Activated T-cell treated with anti-CD3 and anti-CD28 coated beads, Interleukin-2, amount 50 U/mL, for 24 hours (primary cell): ENCODE data around the gene CFAP99.
"Not testable (repeated sequence)": the region's sequence is repeated elsewhere in the genome, so short reads cannot be mapped to it uniquely, and the experiment has no call there.

Experiments used
- DNase-seq: peaks from one replicate; pipeline ENCODE4 v3.0.0-alpha.2; 2020
- H3K27ac Mint-ChIP-seq: 2 replicates; pipeline ENCODE4 v1.8.0; 2020; ENCODE audit warnings: mild to moderate bottlenecking, mixed read lengths
- H3K27me3 Mint-ChIP-seq: 2 replicates; pipeline ENCODE4 v1.8.0; 2020; ENCODE audit warnings: mixed read lengths
- H3K36me3 Mint-ChIP-seq: 2 replicates; pipeline ENCODE4 v1.8.0; 2020; ENCODE audit warnings: low read depth, mixed read lengths
- H3K4me1 Mint-ChIP-seq: 2 replicates; pipeline ENCODE4 v1.8.0; 2020; ENCODE audit warnings: low read depth, mixed read lengths
- H3K4me3 Mint-ChIP-seq: 2 replicates; pipeline ENCODE4 v1.8.0; 2020; ENCODE audit warnings: mild to moderate bottlenecking, moderate library complexity, mixed read lengths
- H3K9me3 Mint-ChIP-seq: 2 replicates; pipeline ENCODE4 v1.8.0; 2020; ENCODE audit warnings: mixed read lengths

CFAP99 gene

GRCh38 chr4:2451036-2451520 is 32.3 kb downstream of the CFAP99 start:
- no peak for DNase-seq
- Mint-ChIP-seq H3K27ac (no peak overlapping the region), H3K4me3 (no peak overlapping the region), H3K36me3 (no peaks in the 10 kb centered on the region), H3K27me3 (no peaks in the 10 kb centered on the region), H3K9me3 (no peaks in the 10 kb centered on the region), H3K4me1 (no peaks in the 10 kb centered on the region)

GRCh38 chr4:2451821-2452785 is 33.3 kb downstream of the CFAP99 start:
- Mint-ChIP-seq H3K27ac (no peak overlapping the region), H3K4me1 (no peaks in the 10 kb centered on the region), H3K27me3 (no peaks in the 10 kb centered on the region), H3K36me3 (no peaks in the 10 kb centered on the region), H3K9me3 (no peaks in the 10 kb centered on the region), H3K4me3 (no peak overlapping the region)
- DNase-seq: no peak

GRCh38 chr4:2457481-2458295 is 38.9 kb downstream of the CFAP99 start:
- H3K27ac Mint-ChIP-seq: no peak overlapping the region

GRCh38 chr4:2458546-2459491 is 40.1 kb downstream of the CFAP99 start:
- no peak for DNase-seq
- Mint-ChIP-seq H3K27ac (no peak overlapping the region), H3K4me1 (peaks cover 9% of the 10 kb centered on the region), H3K9me3 (no peaks in the 10 kb centered on the region), H3K36me3 (no peaks in the 10 kb centered on the region), H3K4me3 (no peak overlapping the region), H3K27me3 (peaks cover 5% of the 10 kb centered on the region)

More at GRCh38 chr4:2457481-2458295, 38.9 kb downstream of the CFAP99 start:
- H3K4me3 Mint-ChIP-seq: no peak overlapping the region
- H3K4me1 Mint-ChIP-seq: peaks cover 4% of the 10 kb centered on the region
- no peaks in the 10 kb centered on the region for H3K9me3 Mint-ChIP-seq
- no peaks in the 10 kb centered on the region for H3K36me3 Mint-ChIP-seq
- peaks cover 5% of the 10 kb centered on the region for H3K27me3 Mint-ChIP-seq
- no peak for DNase-seq

GRCh38 chr4:2459589-2460349 is 41.0 kb downstream of the CFAP99 start:
- H3K4me3 Mint-ChIP-seq: no peak overlapping the region
- peaks cover 5% of the 10 kb centered on the region for H3K27me3 Mint-ChIP-seq
- DNase-seq: no peak
- H3K27ac Mint-ChIP-seq: no peak overlapping the region
- no peaks in the 10 kb centered on the region for H3K36me3 Mint-ChIP-seq
- peaks cover 9% of the 10 kb centered on the region for H3K4me1 Mint-ChIP-seq
- no peaks in the 10 kb centered on the region for H3K9me3 Mint-ChIP-seq

GRCh38 chr4:2461246-2461960 is 42.6 kb downstream of the CFAP99 start:
- Mint-ChIP-seq H3K9me3 (no peaks in the 10 kb centered on the region), H3K27ac (no peak overlapping the region), H3K4me1 (peaks cover 9% of the 10 kb centered on the region), H3K27me3 (peaks cover 5% of the 10 kb centered on the region), H3K36me3 (no peaks in the 10 kb centered on the region), H3K4me3 (peak overlapping the region; percentile 67)
- DNase-seq: no peak

- Mint-ChIP-seq H3K27ac (no peak overlapping the region), H3K36me3 (no peaks in the 10 kb centered on the region), H3K4me1 (peaks cover 13% of the 10 kb centered on the region), H3K9me3 (no peaks in the 10 kb centered on the region), H3K4me3 (peak overlapping the region; percentile 69), H3K27me3 (peaks cover 5% of the 10 kb centered on the region)
- peak; percentile 81 for DNase-seq
Observed at GRCh38 chr4:2462218-2462991, 43.6 kb downstream of the CFAP99 start.

- no peak for DNase-seq
- H3K36me3 Mint-ChIP-seq: peaks cover 6% of the 10 kb centered on the region
- peak overlapping the region; percentile 8 for H3K27ac Mint-ChIP-seq
- peaks cover 5% of the 10 kb centered on the region for H3K27me3 Mint-ChIP-seq
- H3K4me1 Mint-ChIP-seq: peaks cover 19% of the 10 kb centered on the region
- H3K4me3 Mint-ChIP-seq: peak overlapping the region; percentile 69
- no peaks in the 10 kb centered on the region for H3K9me3 Mint-ChIP-seq
Observed at GRCh38 chr4:2462992-2463762, 44.4 kb downstream of the CFAP99 start.

- peaks cover 22% of the 10 kb centered on the region for H3K36me3 Mint-ChIP-seq
- no peak overlapping the region for H3K27ac Mint-ChIP-seq
- H3K4me3 Mint-ChIP-seq: no peak overlapping the region
- H3K4me1 Mint-ChIP-seq: peaks cover 19% of the 10 kb centered on the region
- H3K9me3 Mint-ChIP-seq: no peaks in the 10 kb centered on the region
- DNase-seq: no peak
- peaks cover 5% of the 10 kb centered on the region for H3K27me3 Mint-ChIP-seq
Observed at GRCh38 chr4:2465032-2465431, 46.3 kb downstream of the CFAP99 start.

- Mint-ChIP-seq H3K4me1 (peaks cover 23% of the 10 kb centered on the region), H3K36me3 (peaks cover 27% of the 10 kb centered on the region)
- not testable (repeated sequence) for DNase-seq, H3K9me3 Mint-ChIP-seq, H3K27ac Mint-ChIP-seq, H3K4me3 Mint-ChIP-seq, H3K27me3 Mint-ChIP-seq
Observed at GRCh38 chr4:2465544-2465943, 46.8 kb downstream of the CFAP99 start.

GRCh38 chr4:2468456-2469191 is 49.9 kb downstream of the CFAP99 start, which contains the start of gene RNF4:
TSS of gene RNF4 (plus strand) at chr4:2469106. CDS start at chr4:2490494, 21,388 bp downstream.
- Mint-ChIP-seq H3K27ac (peak within 1 kb of the TSS; percentile 99), H3K4me3 (peak within 1 kb of the TSS; percentile 98), H3K36me3 (peaks cover 57% of the 10 kb centered on the region), H3K27me3 (no peaks in the 10 kb centered on the region), H3K4me1 (peaks cover 44% of the 10 kb centered on the region), H3K9me3 (no peaks in the 10 kb centered on the region)
- peak; percentile 93 for DNase-seq
